Peyer's patch (tissue), 4 donors: ENCODE data around the gene TCF7L2. TPM values are rescaled to one million over a fixed set of nuclear protein-coding genes. Genes with fewer than 3 reads are reported as not detected.

Experiments used
- DNase-seq, 3 donors: peaks; one replicate each; pipeline ENCODE4 v3.0.0-alpha.2; 2017 to 2019
- H3K27ac ChIP-seq, 4 donors: fragments of 200-600 bp; sonication (generic); one replicate each; pipeline ENCODE4 v1.5.1; 2016 to 2019
- H3K27me3 ChIP-seq, 2 donors: fragments of 200-600 bp; sonication (generic); one replicate each; pipeline ENCODE4 v1.5.1; 2019
- H3K36me3 ChIP-seq, 3 donors: fragments of 200-600 bp; sonication (generic); one replicate each; pipeline ENCODE4 v1.5.1; 2016 to 2019
- H3K4me1 ChIP-seq, 4 donors: fragments of 200-600 bp; sonication (generic); one replicate each; pipeline ENCODE4 v1.5.1; 2016 to 2019
- H3K4me3 ChIP-seq, 4 donors: fragments of 200-600 bp; sonication (generic); 1 replicate in 3 of 4; 2 replicates in 1 of 4; pipeline ENCODE4 v1.5.1; 2016 to 2019; ENCODE audit warnings: mild to moderate bottlenecking in 1 of 4
- H3K9me3 ChIP-seq, 4 donors: fragments of 200-600 bp; sonication (generic); one replicate each; pipeline ENCODE4 v1.5.1; 2016 to 2019; ENCODE audit warnings: mild to moderate bottlenecking in 1 of 4
- POLR2A ChIP-seq, 2 donors: fragments of 450-650 bp; IDR thresholded peaks; one replicate each; pipeline ENCODE4 v1.5.1; 2017; ENCODE audit warnings: antibody characterized with exemption in 2 of 2, mild to moderate bottlenecking in 2 of 2, moderate library complexity in 2 of 2
- total RNA-seq, 4 donors: library from RNA; depleted of rRNA; stranded (reverse); fragments of >200 nt; gene quantifications; one replicate each; pipeline ENCODE4 v1.1.0, GENCODE V29; 2016
- TF ChIP-seq, protein P1 (sequence below), 6 experiments: fragments of 450-650 bp in 4 of 6; fragments of 200-600 bp in 2 of 6; sonication (generic) in 1 of 6; IDR thresholded peaks; one replicate each; pipeline ENCODE4 v1.5.1; 2017 to 2019; ENCODE audit warnings: antibody characterized with exemption in 6 of 6, mild to moderate bottlenecking in 3 of 6, moderate library complexity in 1 of 6

Gene TCF7L2
- total RNA-seq, 4 donors from 2014 or later, result 72.3 to 148 (median 93.0) TPM

DNA sequence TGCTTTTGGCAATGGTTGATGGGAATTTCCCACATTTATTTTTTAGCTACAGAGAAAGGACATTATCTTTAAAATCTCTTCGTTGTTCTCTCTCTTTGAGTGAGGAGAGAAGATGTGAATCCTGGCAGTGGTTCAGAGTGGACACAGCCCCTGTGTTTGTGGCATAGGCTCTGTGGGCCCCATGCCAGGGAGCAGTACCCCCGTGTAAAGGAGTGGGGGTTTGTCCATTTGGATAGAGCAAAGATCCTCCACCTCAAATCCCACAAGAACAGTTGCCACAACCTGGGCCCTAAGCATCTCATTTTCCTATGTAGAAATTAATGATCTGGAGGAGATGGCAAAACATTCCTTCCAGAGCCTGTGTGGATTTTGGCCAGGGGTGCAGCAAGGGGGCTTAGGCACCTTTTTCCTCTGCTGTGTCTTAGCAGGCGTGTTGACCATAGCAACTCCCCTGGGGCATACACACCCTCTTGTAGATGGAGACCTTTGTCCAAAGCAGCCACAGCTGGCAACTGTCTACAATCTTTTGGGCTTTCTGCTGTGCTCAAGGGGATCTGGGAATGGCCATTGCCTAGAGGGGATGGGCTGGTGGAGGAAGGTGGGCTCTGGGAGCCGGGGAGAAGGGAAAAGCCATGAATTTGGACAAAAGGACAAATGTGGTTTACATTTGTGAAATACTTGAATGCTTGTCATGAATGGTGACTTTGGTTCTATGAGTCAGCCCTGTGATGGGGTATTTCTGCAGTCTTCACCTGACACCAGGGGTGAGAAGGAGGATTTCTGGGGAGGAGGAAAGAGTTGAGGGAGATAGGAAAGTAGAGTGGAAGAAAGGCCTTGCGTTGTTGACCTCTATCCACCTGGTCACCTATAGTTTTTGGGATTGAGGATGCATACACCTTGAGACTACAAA is 92.0 kb downstream of the TCF7L2 start:
- Histone ChIP-seq H3K4me1 (no peaks in the 10 kb centered on the region), H3K4me3 (no peak overlapping the region), H3K27me3 (no peaks in the 10 kb centered on the region), H3K36me3 (peaks cover 0 to 28% (median 0%) of the 10 kb centered on the region in 3 donors), H3K27ac (no peak overlapping the region), H3K9me3 (no peaks in the 10 kb centered on the region)
- no peak for DNase-seq
- TF ChIP-seq, protein P1, sequence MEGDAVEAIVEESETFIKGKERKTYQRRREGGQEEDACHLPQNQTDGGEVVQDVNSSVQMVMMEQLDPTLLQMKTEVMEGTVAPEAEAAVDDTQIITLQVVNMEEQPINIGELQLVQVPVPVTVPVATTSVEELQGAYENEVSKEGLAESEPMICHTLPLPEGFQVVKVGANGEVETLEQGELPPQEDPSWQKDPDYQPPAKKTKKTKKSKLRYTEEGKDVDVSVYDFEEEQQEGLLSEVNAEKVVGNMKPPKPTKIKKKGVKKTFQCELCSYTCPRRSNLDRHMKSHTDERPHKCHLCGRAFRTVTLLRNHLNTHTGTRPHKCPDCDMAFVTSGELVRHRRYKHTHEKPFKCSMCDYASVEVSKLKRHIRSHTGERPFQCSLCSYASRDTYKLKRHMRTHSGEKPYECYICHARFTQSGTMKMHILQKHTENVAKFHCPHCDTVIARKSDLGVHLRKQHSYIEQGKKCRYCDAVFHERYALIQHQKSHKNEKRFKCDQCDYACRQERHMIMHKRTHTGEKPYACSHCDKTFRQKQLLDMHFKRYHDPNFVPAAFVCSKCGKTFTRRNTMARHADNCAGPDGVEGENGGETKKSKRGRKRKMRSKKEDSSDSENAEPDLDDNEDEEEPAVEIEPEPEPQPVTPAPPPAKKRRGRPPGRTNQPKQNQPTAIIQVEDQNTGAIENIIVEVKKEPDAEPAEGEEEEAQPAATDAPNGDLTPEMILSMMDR (IDR thresholded peaks at IDR 0.05), result no peak
- TF ChIP-seq POLR2A (IDR thresholded peaks at IDR 0.05), result no peak

DNA sequence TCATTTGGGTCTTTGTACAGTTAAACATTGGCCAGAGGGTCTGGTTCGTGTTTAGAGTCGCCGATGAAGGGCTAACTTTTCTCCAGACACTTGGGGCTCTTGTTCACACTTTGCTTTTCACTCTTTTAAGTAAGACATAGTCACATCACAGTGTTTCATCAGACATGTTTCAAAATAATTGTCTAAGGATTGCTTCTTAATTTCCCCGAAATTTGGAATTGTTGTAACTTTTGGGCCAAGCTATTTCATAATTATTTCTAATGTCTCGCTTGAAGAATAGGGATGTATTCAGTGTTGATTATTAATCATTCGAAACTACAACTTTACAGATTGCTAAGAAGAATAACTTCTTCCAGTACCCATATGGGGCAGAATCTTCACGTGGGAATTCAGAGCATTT is 92.8 kb downstream of the TCF7L2 start:
- no peak for TF ChIP-seq POLR2A (IDR thresholded peaks at IDR 0.05)
- TF ChIP-seq, protein P1 (IDR thresholded peaks at IDR 0.05), result no peak
- no peak for DNase-seq
- Histone ChIP-seq H3K27ac (no peak overlapping the region), H3K36me3 (peaks cover 0 to 28% (median 0%) of the 10 kb centered on the region in 3 donors), H3K4me1 (peaks cover 0 to 7% (median 0%) of the 10 kb centered on the region in 4 donors), H3K27me3 (no peaks in the 10 kb centered on the region), H3K4me3 (no peak overlapping the region), H3K9me3 (no peaks in the 10 kb centered on the region)

DNA sequence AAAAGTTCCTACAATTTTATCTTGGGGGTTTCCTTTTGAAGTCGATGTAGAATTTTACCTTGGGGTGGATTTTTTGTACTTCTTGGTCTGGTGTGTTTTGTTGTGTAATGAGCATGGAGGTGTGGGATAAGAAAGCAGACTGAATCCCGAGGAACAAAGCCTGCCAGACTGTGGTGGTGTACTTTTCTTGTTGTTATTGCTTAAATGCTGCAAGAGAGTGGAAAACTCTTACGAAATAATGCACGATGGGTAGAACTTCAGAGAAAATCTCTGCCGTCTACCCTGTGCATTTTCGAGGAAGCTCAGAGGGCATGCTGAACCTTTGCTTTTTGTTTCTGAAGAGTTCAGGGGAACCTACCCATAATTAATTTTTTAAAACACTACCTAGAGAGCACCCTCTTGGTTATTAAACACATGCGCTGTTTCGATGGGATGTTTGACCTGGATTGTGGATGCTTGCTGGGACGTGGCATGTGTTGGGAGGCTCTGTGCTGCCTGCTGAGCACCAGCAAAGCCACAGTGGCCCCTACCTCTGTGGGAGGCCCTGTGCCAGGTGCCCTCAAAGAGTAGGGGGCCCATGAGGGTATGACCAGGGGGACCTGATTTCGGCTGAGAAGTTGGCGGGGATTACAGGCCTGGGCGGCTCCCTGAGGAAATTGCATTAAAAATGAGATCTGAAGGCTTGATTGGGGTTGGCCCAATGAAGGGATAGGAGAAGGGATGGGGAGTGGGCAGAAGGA is 94.1 kb downstream of the TCF7L2 start:
- no peak overlapping the region for H3K27ac ChIP-seq
- H3K36me3 ChIP-seq, result peaks cover 0 to 28% (median 0%) of the 10 kb centered on the region in 3 donors
- H3K9me3 ChIP-seq, result no peaks in the 10 kb centered on the region
- H3K27me3 ChIP-seq, result no peaks in the 10 kb centered on the region
- TF ChIP-seq, protein P1 (IDR thresholded peaks at IDR 0.05), result no peak
- no peak for TF ChIP-seq POLR2A (IDR thresholded peaks at IDR 0.05)
- H3K4me1 ChIP-seq, result peaks cover 0 to 11% (median 0%) of the 10 kb centered on the region in 4 donors
- DNase-seq, result no peak
- H3K4me3 ChIP-seq, result no peak overlapping the region

DNA sequence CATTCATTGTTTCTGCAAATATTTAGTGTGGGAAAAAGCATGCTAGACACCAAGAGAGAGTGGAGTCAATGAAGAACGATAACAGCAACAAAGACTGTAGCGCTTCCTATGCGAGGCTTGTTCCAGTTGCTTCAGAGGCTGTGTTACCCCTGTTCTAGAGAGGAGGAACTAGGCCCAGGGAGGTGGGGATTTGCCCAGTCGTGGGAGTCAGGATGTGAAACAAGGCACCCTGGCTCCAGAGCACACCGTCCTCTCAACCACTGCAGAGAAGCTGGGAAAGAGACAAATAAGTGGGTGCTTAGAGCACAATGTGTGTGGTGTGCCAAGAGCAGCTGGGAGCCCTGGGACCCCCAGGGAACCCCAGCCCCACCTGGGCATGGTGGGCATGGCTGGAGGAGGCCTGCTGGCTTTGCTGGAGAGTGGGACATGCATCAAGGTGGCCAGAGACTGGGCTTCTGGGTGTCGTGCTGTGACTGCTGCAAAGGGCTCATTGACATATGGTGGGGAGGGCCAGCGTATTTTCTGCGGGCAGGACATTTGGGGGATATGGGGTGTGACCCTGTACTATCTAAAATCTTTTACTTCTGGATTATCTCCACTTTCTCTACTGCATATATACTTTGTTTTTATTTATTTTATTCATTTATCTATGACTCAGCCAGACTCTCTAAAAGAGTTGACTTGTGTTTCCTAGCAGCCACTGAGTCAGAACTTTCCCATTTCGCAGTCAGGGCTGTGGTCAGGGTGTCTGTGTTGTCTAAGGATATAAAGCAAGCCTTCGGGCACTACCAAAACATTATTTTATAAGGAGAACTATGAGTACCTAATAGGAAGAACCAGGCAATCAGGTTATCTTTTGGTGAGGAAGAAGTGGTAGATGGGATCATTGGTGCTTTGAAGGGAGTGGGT is 95.4 kb downstream of the TCF7L2 start:
- Histone ChIP-seq H3K36me3 (peaks cover 0 to 22% (median 0%) of the 10 kb centered on the region in 3 donors), H3K27me3 (no peaks in the 10 kb centered on the region), H3K4me3 (no peak overlapping the region), H3K4me1 (peaks cover 0 to 12% (median 0%) of the 10 kb centered on the region in 4 donors), H3K27ac (no peak overlapping the region), H3K9me3 (no peaks in the 10 kb centered on the region)
- TF ChIP-seq POLR2A (IDR thresholded peaks at IDR 0.05), result no peak
- TF ChIP-seq, protein P1 (IDR thresholded peaks at IDR 0.05), result no peak
- DNase-seq, result no peak

DNA sequence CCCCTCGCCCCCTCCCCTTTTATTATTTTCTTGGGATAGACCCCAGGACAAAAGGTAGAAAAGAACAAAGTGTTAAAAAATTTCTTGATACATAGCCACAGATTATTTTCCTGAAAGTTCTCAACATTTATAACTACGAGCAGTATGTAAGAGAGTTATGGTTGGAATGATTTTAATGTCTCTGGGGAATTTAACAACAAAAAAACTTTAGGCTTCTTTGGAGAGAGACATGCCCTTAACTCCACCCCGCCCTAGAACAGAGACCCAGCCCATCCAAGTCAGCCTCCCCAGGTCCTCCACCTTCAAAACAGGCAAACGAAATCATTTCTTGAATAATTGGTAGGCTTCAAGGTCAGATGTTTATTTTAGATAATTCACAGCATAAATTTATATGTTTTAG is 97.1 kb downstream of the TCF7L2 start:
- Histone ChIP-seq H3K4me1 (peaks cover 0 to 23% (median 0%) of the 10 kb centered on the region in 4 donors), H3K9me3 (no peaks in the 10 kb centered on the region), H3K4me3 (no peak overlapping the region), H3K36me3 (peaks cover 0 to 7% (median 0%) of the 10 kb centered on the region in 3 donors), H3K27ac (peak overlapping the region in 1 of 4 donors; percentile 19), H3K27me3 (no peaks in the 10 kb centered on the region)
- no peak for DNase-seq
- TF ChIP-seq POLR2A (IDR thresholded peaks at IDR 0.05), result no peak
- TF ChIP-seq, protein P1 (IDR thresholded peaks at IDR 0.05), result no peak
